Measurements from ENCODE around the gene IQCK. TPM values are rescaled to one million over a fixed set of nuclear protein-coding genes. Genes with fewer than 3 reads are reported as not detected.

The IQCK gene
- total RNA-seq, 1 experiment from 2014 or later, result 15.5 TPM

- Histone ChIP-seq H3K9me3 (ENCODE audit: control insufficient read depth, insufficient read depth, low read depth, low read length) (no peaks in the 10 kb centered on the region), H3K36me3 (ENCODE audit: control insufficient read depth, insufficient read depth, low read length) (no peaks in the 10 kb centered on the region), H3K4me1 (ENCODE audit: control insufficient read depth, insufficient read depth, low read length) (no peaks in the 10 kb centered on the region), H3K27me3 (ENCODE audit: control insufficient read depth, insufficient read depth, low read length) (no peaks in the 10 kb centered on the region), H3K27ac (ENCODE audit: low read length) (no peak overlapping the region), H3K4me3 (ENCODE audit: low read depth in 2 of 2, low read length in 2 of 2) (no peak overlapping the region)
- ChIA-PET CTCF (no interaction called here), POLR2A (no interaction called here)
- TF ChIP-seq REST (IDR thresholded peaks at IDR 0.05; ENCODE audit: insufficient read depth in 1 of 2, low read depth in 2 of 2, low read length in 1 of 2) (no peak), POLR2AphosphoS5 (IDR thresholded peaks at IDR 0.05; ENCODE audit: low read depth, low read length) (no peak), TCF7L2 (IDR thresholded peaks at IDR 0.05; ENCODE audit: low read depth, low read length) (no peak), SIN3A (IDR thresholded peaks at IDR 0.05; ENCODE audit: borderline replicate concordance, insufficient read depth, low read depth, low read length) (no peak)
- TF ChIP-seq, protein P1, sequence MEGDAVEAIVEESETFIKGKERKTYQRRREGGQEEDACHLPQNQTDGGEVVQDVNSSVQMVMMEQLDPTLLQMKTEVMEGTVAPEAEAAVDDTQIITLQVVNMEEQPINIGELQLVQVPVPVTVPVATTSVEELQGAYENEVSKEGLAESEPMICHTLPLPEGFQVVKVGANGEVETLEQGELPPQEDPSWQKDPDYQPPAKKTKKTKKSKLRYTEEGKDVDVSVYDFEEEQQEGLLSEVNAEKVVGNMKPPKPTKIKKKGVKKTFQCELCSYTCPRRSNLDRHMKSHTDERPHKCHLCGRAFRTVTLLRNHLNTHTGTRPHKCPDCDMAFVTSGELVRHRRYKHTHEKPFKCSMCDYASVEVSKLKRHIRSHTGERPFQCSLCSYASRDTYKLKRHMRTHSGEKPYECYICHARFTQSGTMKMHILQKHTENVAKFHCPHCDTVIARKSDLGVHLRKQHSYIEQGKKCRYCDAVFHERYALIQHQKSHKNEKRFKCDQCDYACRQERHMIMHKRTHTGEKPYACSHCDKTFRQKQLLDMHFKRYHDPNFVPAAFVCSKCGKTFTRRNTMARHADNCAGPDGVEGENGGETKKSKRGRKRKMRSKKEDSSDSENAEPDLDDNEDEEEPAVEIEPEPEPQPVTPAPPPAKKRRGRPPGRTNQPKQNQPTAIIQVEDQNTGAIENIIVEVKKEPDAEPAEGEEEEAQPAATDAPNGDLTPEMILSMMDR (IDR thresholded peaks at IDR 0.05), result no peak
- DNase-seq (ENCODE audit: low read depth, low spot score) (no peak), ATAC-seq (no peak)
- BruUV-seq (replicated peaks), result no TSS peak
- in situ Hi-C loops (cut with HindIII; ENCODE audit: low pct_unique_long_range_greater_than_20kb, low sequenced_read_pairs) (no loop called here), intact Hi-C loops (cut with micrococcal nuclease; ENCODE audit: unreplicated experiment) (no loop called here)
Observed at GRCh38 chr16:19864566-19864965, 146.5 kb downstream of the IQCK start.

- H3K36me3 ChIP-seq (ENCODE audit: control insufficient read depth, insufficient read depth, low read length), result no peaks in the 10 kb centered on the region
- intact Hi-C loops (cut with micrococcal nuclease; ENCODE audit: unreplicated experiment), result no loop called here
- in situ Hi-C loops (cut with HindIII; ENCODE audit: low pct_unique_long_range_greater_than_20kb, low sequenced_read_pairs), result no loop called here
- no peak overlapping the region for H3K4me3 ChIP-seq (ENCODE audit: low read depth in 2 of 2, low read length in 2 of 2)
- H3K9me3 ChIP-seq (ENCODE audit: control insufficient read depth, insufficient read depth, low read depth, low read length), result no peaks in the 10 kb centered on the region
- CTCF ChIA-PET, result no interaction called here
- no peaks in the 10 kb centered on the region for H3K27me3 ChIP-seq (ENCODE audit: control insufficient read depth, insufficient read depth, low read length)
- TF ChIP-seq TCF7L2 (IDR thresholded peaks at IDR 0.05; ENCODE audit: low read depth, low read length), result no peak
- no peak for TF ChIP-seq REST (IDR thresholded peaks at IDR 0.05; ENCODE audit: insufficient read depth in 1 of 2, low read depth in 2 of 2, low read length in 1 of 2)
- no peak for TF ChIP-seq SIN3A (IDR thresholded peaks at IDR 0.05; ENCODE audit: borderline replicate concordance, insufficient read depth, low read depth, low read length)
- TF ChIP-seq, protein P1 (IDR thresholded peaks at IDR 0.05), result no peak
- no peak for TF ChIP-seq POLR2AphosphoS5 (IDR thresholded peaks at IDR 0.05; ENCODE audit: low read depth, low read length)
- DNase-seq (ENCODE audit: low read depth, low spot score) (no peak), ATAC-seq (no peak)
- no peak overlapping the region for H3K27ac ChIP-seq (ENCODE audit: low read length)
- BruUV-seq (replicated peaks), result no TSS peak
- POLR2A ChIA-PET, result no interaction called here
- H3K4me1 ChIP-seq (ENCODE audit: control insufficient read depth, insufficient read depth, low read length), result no peaks in the 10 kb centered on the region
Observed at GRCh38 chr16:19868421-19868820, 150.3 kb downstream of the IQCK start.

Data from Panc1 (cell line).